CD1c-positive myeloid dendritic cell (primary cell): ENCODE results near the gene GRB7.
"Not testable (repeated sequence)": the region's sequence is repeated elsewhere in the genome, so short reads cannot be mapped to it uniquely, and the experiment has no call there.

Source experiments
- DNase-seq: peaks from one replicate; pipeline ENCODE4 v3.0.0-alpha.2; 2016; ENCODE audit errors: extremely low spot score

Gene GRB7

GRCh38 chr17:39737760-39738567 is at the start of gene GRB7:
TSS of gene GRB7 (plus strand) at chr17:39737938. CDS start at chr17:39742302, 4,364 bp downstream.
- DNase-seq: no peak

- no peak for DNase-seq
Measured at GRCh38 chr17:39688475-39688835, 49.3 kb upstream of the GRB7 start.

DNA sequence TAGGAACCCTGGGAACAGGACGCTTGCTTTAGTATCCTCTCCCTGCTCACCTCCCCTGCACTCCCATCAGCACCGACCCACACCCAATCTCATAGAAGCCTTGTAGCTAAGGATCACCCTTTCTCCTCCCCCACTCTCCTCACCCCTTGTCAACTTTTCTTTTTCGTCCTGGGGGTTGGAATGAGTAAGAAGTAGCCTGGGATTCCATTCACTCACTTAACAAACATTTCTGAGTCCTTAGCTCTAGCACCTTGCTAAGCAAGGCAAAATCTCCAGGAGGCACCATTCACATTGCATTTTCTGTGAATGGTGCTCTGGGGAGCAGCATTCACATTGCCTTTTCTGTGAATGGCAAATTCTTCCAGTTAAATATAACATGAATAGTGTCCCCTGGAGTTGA is 48.8 kb upstream of the GRB7 start:
- no peak for DNase-seq

DNA sequence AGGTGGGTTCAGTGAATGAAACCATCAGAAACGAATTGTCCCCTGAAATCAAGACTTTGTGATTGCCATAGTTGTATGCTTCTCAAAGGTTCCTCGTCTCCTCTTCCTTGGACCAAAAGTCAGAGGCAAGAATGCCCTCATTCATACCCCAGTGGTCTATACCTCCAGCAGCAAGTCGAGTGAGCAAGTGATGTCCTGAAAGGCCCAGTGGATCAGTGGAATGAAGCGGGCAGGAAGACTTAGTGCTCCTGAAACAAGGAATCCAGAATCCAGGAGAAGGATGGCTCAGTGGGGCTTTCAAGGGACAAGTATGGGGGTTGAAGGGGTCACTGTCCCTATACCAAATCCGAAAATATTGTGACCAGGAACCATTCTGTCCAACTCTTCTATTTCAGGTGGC is 43.1 kb upstream of the GRB7 start:
- DNase-seq: no peak

DNA sequence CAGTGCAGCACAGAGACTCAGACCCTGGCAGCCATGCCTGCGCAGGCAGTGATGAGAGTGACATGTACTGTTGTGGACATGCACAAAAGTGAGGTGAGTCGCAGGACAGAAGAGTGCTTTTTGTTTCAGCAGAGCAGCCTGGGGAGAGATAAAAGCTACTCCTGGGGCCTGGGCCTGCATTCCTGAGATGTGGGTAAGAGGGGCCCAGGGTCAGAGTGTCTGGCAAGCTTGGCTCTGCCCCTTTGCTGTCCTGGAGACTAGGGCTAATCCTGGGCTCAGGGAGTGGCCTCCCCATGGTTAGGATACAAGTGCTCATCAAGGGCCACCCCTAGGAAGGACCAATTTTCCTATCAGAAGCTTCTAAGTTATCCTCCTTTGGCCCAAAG is 42.7 kb upstream of the GRB7 start:
- no peak for DNase-seq

DNA sequence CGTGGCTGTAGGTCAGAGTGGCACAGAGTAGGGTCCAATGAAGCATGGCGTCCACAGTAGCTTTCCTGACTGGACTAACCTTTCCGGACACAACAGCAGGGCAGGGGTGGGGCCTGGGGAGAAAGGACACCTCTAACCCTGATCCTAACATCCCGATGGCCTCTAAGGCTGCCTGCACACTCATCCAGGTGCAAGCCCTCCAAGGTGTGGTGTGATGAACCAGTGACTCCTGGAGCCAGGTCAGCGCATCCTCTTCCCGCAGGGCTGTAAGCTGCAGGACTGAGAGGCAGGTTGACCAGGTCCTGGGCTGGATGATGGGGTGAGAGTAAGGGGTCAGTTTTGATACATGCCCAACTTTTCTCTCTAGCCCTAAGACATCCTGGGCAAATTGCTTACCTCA is 41.0 kb upstream of the GRB7 start:
- no peak for DNase-seq

DNA sequence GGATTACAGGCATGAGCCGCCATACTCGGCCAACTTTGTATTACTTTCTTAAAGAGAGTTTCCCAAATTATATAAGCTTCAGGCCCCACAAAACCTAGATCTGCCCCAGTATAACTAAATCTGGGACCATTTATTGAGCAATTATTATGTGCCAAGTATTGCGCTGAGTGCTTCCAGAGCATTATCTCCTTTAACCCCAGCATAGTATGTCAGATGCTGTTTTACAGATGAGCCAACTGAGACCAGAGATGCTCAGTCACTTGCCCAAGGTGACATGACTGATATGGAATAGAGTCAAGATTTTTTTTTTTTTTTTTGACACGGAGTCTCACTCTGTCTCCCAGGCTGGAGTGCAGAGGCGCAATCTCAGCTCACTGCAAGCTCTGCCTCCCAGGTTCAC is 39.8 kb upstream of the GRB7 start:
- no peak for DNase-seq

DNA sequence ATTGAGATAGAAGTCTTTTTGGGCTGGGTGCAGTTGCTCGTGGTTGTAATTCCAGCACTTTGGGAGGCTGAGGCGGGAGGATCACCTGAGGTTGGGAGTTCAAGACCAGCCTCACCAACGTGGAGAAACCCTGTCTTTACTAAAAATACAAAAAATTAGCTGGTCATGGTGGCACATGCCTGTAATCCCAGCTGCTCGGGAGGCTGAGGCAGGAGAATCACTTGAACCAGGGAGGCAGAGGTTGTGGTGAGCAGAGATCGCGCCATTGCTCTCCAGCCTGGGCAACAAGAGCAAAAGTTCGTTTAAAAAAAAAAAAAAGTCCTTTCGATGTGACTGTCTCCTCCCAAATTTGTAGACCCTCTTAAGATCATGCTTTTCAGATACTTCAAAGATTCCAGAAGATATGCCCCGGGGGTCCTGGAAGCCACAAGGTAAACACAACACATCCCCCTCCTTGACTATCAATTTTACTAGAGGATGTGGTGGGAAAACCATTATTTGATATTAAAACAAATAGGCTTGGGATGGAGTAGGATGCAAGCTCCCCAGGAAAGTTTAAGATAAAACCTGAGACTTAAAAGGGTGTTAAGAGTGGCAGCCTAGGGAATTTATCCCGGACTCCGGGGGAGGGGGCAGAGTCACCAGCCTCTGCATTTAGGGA is 38.5 kb upstream of the GRB7 start:
- not testable (repeated sequence) for DNase-seq

GRCh38 chr17:39699818-39700147 is 38.0 kb upstream of the GRB7 start, which contains the start of gene ERBB2:
TSS of gene ERBB2 (plus strand) at chr17:39700064. CDS start at chr17:39700239, 175 bp downstream.
- DNase-seq: no peak

GRCh38 chr17:39700148-39700987 is 37.4 kb upstream of the GRB7 start:
- DNase-seq: no peak

- DNase-seq: no peak
Measured at GRCh38 chr17:39701012-39701783, 36.5 kb upstream of the GRB7 start.

DNA sequence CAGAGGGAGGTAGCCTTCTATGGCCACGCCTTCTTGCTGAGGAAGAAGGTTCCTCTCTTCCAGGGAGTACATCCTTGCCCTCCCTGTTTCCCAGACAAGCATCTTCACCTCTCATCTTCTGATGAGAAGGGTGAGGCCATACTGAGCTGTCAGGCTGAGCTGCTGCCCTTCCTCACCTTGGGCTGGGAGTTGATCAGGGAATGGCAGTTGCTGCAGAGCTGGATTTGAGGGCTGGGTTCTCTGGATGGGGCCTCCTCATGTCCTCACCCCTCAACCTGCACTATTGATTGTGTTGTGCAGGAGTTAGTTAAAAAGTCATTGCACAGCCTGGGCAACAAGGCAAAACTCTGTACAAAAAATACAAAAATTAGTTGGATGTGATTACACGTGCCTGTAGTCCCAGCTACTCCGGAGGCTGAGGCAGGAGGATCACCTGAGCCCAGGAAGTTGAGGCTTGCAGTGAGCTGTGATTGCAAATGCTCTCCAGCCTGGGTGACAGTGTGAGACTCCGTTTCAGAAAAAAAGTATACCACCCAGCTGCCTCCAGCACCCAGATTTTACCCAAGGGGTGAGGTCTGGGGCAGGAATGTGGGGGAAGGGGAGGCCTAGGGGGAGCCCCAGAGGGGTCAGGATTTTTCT is 35.8 kb upstream of the GRB7 start:
- no peak for DNase-seq

- no peak for DNase-seq
Measured at GRCh38 chr17:39702901-39703893, 34.5 kb upstream of the GRB7 start.

DNA sequence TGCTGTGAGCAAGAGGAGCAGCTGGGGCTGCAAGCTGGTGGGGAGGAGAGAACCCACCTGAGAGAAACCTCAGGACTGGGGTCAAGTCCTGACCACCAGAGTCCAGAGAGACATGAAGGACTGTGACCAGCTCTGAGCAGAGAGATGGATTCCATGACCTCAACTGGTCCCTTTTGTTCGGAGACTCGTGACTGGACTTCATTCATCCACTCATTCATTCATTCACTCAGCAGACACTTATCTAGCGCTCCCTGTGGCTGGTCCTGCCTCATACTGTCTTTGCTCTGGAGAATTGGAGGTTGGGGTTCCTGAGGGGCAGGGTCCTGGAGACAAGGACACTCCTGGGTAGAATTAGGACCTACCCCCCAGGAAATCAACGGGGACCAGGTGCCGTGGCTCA is 33.8 kb upstream of the GRB7 start:
- DNase-seq: no peak

DNA sequence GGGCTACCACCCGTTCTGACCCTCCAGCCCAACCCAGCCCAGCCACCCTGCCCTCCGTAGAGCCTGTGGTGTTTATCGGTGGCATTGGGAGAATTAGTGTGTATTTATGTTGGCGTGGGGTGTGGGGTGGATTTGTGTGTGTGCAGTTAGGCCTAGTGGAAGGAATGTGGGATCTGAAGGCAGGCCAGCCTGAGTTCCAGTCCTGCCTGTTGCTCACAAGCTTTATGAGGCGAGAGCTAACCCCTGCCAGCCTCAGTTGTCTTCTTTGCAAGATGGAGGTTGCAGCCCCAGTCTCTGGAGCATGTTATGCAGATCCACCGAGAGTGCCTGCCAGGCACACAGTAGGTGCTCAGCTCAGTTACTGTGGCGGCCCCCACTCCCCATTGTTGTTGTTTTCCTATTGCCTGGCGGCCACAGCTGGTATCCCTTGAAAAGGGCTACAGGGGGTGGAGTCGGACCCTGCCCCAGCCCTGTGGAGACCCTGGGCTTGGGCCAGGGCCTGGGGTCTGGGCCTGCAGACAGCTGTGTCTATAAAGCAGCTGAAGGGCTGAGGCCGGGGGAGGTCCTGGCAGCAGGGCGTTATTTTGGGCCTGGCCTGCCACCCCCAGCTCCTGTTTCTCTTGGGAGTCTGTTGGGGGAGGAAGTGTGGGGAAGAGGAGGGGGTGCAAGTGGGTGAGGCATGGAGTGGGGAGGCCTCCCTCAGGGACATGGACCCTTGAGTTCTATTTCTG is 32.8 kb upstream of the GRB7 start:
- no peak for DNase-seq

GRCh38 chr17:39705786-39706348 is 31.9 kb upstream of the GRB7 start:
- DNase-seq: no peak

GRCh38 chr17:39706383-39706782 is 31.4 kb upstream of the GRB7 start:
- DNase-seq: no peak

GRCh38 chr17:39706921-39707337 is 30.8 kb upstream of the GRB7 start:
- no peak for DNase-seq
